ENCODE data around the gene ZNF140.

Gene ZNF140

DNA sequence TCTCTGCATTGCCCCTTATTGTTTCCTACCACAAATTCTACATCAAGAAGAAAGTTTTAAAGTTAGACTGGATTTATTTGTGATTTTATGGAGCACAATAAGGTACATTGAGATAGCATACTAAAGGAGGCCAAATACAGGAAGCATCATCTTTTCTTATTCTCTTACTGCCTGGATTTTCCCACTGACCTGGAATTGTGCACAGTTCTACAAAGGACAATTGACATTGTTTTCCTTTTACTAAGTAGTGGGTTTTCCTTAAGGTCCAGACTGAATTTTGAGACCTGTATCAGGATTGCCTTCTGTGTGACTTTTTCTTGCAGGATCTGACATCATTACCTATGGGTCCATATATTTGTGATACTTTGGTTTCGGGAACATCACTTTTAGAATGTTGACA is 18.8 kb upstream of the ZNF140 start:
- H3K4me3 ChIP-seq (ENCODE audit: low read depth, low read length): no peak overlapping the region
- TF ChIP-seq, protein P1, sequence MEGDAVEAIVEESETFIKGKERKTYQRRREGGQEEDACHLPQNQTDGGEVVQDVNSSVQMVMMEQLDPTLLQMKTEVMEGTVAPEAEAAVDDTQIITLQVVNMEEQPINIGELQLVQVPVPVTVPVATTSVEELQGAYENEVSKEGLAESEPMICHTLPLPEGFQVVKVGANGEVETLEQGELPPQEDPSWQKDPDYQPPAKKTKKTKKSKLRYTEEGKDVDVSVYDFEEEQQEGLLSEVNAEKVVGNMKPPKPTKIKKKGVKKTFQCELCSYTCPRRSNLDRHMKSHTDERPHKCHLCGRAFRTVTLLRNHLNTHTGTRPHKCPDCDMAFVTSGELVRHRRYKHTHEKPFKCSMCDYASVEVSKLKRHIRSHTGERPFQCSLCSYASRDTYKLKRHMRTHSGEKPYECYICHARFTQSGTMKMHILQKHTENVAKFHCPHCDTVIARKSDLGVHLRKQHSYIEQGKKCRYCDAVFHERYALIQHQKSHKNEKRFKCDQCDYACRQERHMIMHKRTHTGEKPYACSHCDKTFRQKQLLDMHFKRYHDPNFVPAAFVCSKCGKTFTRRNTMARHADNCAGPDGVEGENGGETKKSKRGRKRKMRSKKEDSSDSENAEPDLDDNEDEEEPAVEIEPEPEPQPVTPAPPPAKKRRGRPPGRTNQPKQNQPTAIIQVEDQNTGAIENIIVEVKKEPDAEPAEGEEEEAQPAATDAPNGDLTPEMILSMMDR (IDR thresholded peaks at IDR 0.05; ENCODE audit: low read depth, low read length, missing control alignments): no peak
- DNase-seq (ENCODE audit: low read depth): no peak

DNA sequence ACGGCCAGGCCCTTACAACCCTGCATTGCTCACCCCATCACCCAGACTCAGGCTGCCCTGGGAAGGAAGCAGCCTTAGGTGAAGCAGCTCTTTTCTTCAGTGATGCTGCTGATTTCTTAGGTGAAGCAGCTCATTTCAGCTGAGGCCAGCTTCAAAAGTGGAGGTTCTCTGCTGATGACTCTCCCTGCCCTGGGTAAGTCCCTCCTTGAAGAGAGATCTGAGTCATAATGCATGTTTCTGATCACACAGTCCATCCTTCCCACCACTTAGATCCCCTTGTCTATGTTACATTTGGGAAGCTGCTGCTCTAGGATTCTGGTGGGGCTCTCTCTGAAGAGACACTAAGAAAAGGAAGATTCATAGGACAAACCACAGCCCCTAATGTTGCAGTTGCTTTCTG is 17.2 kb upstream of the ZNF140 start:
- H3K4me3 ChIP-seq (ENCODE audit: low read depth, low read length): no peak overlapping the region
- TF ChIP-seq, protein P1 (IDR thresholded peaks at IDR 0.05; ENCODE audit: low read depth, low read length, missing control alignments): no peak
- DNase-seq (ENCODE audit: low read depth): no peak

DNA sequence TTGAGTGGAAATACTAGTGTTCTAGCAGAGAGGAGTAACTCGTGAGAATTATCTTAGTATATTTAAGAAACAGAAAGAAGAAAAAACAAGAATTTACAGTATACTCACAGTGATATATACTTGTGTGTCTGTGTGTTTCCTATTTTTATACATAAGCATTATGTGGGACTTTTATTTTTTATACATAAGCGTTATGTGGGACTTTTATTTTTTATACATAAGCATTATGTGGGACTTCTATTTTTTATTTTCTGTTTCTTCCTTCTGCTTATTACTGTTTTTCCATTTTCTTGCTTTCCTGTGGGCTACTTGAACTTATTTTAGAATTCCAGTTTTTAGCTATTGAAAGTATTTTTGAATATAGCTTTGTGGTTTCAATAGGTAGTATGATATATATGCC is 6.9 kb upstream of the ZNF140 start:
- TF ChIP-seq, protein P1 (IDR thresholded peaks at IDR 0.05; ENCODE audit: low read depth, low read length, missing control alignments): no peak
- H3K4me3 ChIP-seq (ENCODE audit: low read depth, low read length): no peak overlapping the region
- DNase-seq (ENCODE audit: low read depth): no peak

DNA sequence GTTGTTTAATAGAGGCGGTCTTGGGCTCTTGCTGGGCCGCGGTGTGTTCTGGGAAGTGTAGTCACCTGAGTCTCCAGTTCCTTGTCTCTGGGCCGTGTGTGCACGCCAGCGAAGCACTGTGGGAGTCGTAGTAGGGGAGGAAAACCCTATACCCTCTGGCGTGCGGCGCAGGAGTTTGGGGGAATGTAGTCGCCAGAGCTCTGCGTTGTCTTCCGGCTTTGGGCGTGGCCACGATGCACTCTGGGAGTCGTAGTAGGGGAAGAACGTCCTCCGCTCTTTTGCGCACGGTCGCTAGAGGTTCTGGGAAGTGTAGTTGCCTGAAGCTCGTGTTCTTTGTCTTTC is 726 bp upstream of the ZNF140 start:
- TF ChIP-seq, protein P1 (IDR thresholded peaks at IDR 0.05; ENCODE audit: low read depth, low read length, missing control alignments): no peak
- H3K4me3 ChIP-seq (ENCODE audit: low read depth, low read length): peak overlapping the region; percentile 91
- DNase-seq (ENCODE audit: low read depth): peak; percentile 99

DNA sequence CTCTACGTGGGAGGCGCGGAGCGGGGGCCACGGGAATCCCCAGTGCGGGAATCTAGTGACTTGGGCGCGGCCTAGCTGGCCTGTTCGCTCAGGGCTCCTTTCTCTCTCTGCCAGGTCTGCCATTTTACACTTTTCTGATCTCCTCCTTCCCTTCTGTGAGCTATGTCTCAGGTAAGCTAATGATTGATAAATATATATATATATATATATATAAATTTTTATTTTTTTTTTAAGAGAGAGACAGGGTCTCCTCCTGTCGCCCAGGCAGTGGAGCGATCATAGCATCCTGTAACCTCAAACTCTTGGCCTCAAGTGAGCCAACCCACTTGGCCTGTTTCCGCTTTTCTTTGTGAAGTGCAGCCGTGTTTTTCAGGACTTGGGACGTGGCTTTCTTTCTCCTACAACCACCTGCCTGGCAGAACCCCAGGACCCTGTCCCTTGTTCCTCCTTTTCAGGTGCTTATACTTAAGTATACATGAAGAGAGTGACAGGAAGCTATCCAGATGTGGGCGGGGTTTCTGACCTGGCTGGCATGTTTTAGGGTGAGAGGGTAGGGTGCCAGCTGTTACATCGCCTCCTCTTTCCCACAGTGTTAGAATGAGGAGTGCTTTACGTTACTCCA is 547 bp downstream of the ZNF140 start:
- TF ChIP-seq, protein P1 (IDR thresholded peaks at IDR 0.05; ENCODE audit: low read depth, low read length, missing control alignments): no peak
- H3K4me3 ChIP-seq (ENCODE audit: low read depth, low read length): peak overlapping the region; percentile 91
- no peak for DNase-seq (ENCODE audit: low read depth)

DNA sequence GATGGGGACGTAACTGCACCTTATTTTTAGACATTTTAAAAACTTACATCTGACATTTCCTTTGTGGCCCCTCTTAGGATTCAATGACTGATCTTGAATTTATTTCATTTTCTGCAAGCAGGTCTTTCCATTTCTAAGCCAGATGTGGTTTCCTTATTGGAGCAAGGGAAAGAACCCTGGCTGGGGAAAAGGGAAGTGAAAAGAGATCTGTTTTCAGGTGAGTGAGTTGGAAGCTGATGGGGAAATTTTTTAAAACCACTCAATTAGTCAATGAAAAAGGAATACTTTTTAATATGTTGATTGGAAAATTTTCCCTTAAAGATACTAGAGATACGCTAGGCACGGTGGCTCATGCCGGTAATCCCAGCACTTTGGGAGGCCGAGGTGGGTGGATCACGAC is 2.6 kb downstream of the ZNF140 start:
- H3K4me3 ChIP-seq (ENCODE audit: low read depth, low read length): no peak overlapping the region
- DNase-seq (ENCODE audit: low read depth): no peak
- TF ChIP-seq, protein P1 (IDR thresholded peaks at IDR 0.05; ENCODE audit: low read depth, low read length, missing control alignments): no peak

DNA sequence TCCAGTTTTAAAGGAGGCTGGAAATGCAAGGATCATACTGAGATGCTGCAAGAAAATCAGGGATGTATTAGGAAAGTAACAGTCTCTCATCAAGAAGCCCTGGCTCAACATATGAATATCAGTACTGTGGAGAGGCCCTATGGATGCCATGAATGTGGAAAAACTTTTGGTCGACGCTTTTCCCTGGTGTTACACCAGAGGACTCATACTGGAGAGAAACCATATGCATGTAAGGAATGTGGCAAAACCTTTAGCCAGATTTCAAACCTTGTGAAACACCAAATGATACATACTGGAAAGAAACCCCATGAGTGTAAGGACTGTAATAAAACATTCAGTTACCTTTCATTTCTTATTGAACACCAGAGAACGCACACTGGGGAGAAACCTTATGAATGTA is 24.9 kb downstream of the ZNF140 start:
- TF ChIP-seq, protein P1 (IDR thresholded peaks at IDR 0.05; ENCODE audit: low read depth, low read length, missing control alignments): no peak
- DNase-seq (ENCODE audit: low read depth): no peak
- no peak overlapping the region for H3K4me3 ChIP-seq (ENCODE audit: low read depth, low read length)

Data from GM12864 (cell line).